K562 (cell line): ENCODE measurements around the gene PTPRM. TPM values are rescaled to one million over a fixed set of nuclear protein-coding genes. Genes with fewer than 3 reads are reported as not detected.

ENCODE experiments used
- ATAC-seq: fragments of 200-7000 bp; cut with Tn5 transposase; 3 replicates; pipeline ENCODE4 v1.9.1; 2020; ENCODE audit warnings: moderate library complexity
- BruUV-seq: library from RNA; stranded (reverse); fragments of 400-500 nt; replicated peaks from 2 replicates; lab custom pipeline; 2021; lab: Mats Ljungman, UMichigan
- CTCF ChIA-PET: fragments of 300-600 bp; formaldehyde crosslinking; extraction: SDS; loops from one replicate; lab custom pipeline; 2021; ENCODE audit warnings: low intra/inter-chr PET ratio; lab: Yijun Ruan, JAX
- POLR2A ChIA-PET: fragments of 300-600, 350-650 bp; sonication (Branson Sonifier 250); formaldehyde crosslinking; extraction: SDS; loops from one replicate; lab custom pipeline; 2021; ENCODE audit warnings: antibody characterized with exemption, inconsistent platforms; lab: Yijun Ruan, JAX
- DNase-seq, 4 experiments: peaks; one replicate each; pipeline versions ENCODE4 v3.0.0 to v3.0.0-alpha.2; 2011 to 2018; ENCODE audit warnings: low spot score in 3 of 4, mixed read lengths in 3 of 4; ENCODE audit errors: extremely low read depth in 1 of 4
- FAIRE-seq: peaks from 2 replicates; lab custom pipeline; 2011; peaks lifted over from hg19 to GRCh38; lab: Jason Lieb, UNC
- H2AFZ ChIP-seq: 2 replicates; pipeline ENCODE4 v1.6.0; 2011; ENCODE audit warnings: low read depth, low read length, control low read depth, inconsistent platforms
- H3K27ac ChIP-seq: fragments of 200-600 bp; 3 replicates; pipeline ENCODE4 v1.8.0; 2011; ENCODE audit warnings: low read depth, mild to moderate bottlenecking, control low read depth, inconsistent platforms, low read length, moderate library complexity, mixed read lengths; ENCODE audit errors: extremely low read depth
- H3K27me3 ChIP-seq, 2 experiments: fragments of 300-600 bp in 1 of 2; 2 replicates in 1 of 2; 3 replicates in 1 of 2; pipeline versions ENCODE4 v1.6.0 to v1.8.0; 2011; ENCODE audit warnings: inconsistent platforms in 2 of 2, low read length in 2 of 2, mild to moderate bottlenecking in 1 of 2, mixed read lengths in 1 of 2, moderate library complexity in 1 of 2; ENCODE audit not compliant: control insufficient read depth in 2 of 2, insufficient read depth in 2 of 2
- H3K36me3 ChIP-seq: fragments of 300-600 bp; 3 replicates; pipeline ENCODE4 v1.8.0; 2011; ENCODE audit warnings: mild to moderate bottlenecking, low read length, inconsistent platforms; ENCODE audit not compliant: control insufficient read depth, insufficient read depth
- H3K4me1 ChIP-seq, 2 experiments: fragments of 200-600 bp in 1 of 2; replicated peaks in 1 of 2; 2 replicates in 1 of 2; 3 replicates in 1 of 2; pipeline versions ENCODE4 v1.5.1 to v1.8.0; 2011; ENCODE audit warnings: inconsistent platforms in 2 of 2, low read length in 2 of 2, mild to moderate bottlenecking in 1 of 2, mixed read lengths in 1 of 2, moderate library complexity in 1 of 2; ENCODE audit not compliant: control insufficient read depth in 2 of 2, insufficient read depth in 2 of 2
- H3K4me2 ChIP-seq: 2 replicates; pipeline ENCODE4 v1.6.1; 2011; ENCODE audit warnings: low read length, control low read depth, inconsistent platforms, mixed read lengths; ENCODE audit not compliant: insufficient read depth
- H3K4me3 ChIP-seq: fragments of 200-600 bp; sonication (generic), shearing (Covaris generic); 2 replicates; pipeline ENCODE4 v1.5.1; 2016; ENCODE audit warnings: control low read depth, inconsistent platforms
- H3K79me2 ChIP-seq: fragments of 200-600 bp; 3 replicates; pipeline ENCODE4 v1.8.0; 2011; ENCODE audit warnings: low read length, inconsistent platforms; ENCODE audit not compliant: control insufficient read depth, insufficient read depth
- H3K9ac ChIP-seq, 2 experiments: 2 replicates each; pipeline versions ENCODE4 v1.6.0 to v1.6.1; 2011; ENCODE audit warnings: low read depth in 2 of 2, low read length in 2 of 2, control low read depth in 1 of 2, inconsistent platforms in 1 of 2, mild to moderate bottlenecking in 1 of 2, mixed read lengths in 1 of 2; ENCODE audit not compliant: insufficient read depth in 1 of 2
- H3K9me1 ChIP-seq: one replicate; pipeline ENCODE4 v1.6.0; 2011; ENCODE audit warnings: inconsistent platforms, mild to moderate bottlenecking, low read length, moderate library complexity; ENCODE audit not compliant: control insufficient read depth, insufficient read depth
- H3K9me3 ChIP-seq: replicated peaks from 2 replicates; pipeline ENCODE4 v1.5.1; 2011; ENCODE audit warnings: low read depth, low read length, inconsistent platforms; ENCODE audit not compliant: control insufficient read depth, insufficient read depth
- H4K20me1 ChIP-seq: replicated peaks from 2 replicates; pipeline ENCODE4 v1.6.1; 2011; ENCODE audit warnings: low read length, inconsistent platforms, mixed read lengths; ENCODE audit not compliant: control insufficient read depth, insufficient read depth
- CEBPB ChIP-seq: fragments of 450-650 bp; IDR thresholded peaks from 2 replicates; pipeline ENCODE4 v1.6.1; 2016; ENCODE audit warnings: missing genetic modification characterization, missing compliant biosample characterization
- CEBPZ ChIP-seq: fragments of 150-350 bp; IDR thresholded peaks from 2 replicates; pipeline ENCODE4 v1.6.1; 2014; ENCODE audit warnings: low read depth, mild to moderate bottlenecking, low read length, borderline replicate concordance
- DACH1 ChIP-seq: fragments of 450-650 bp; IDR thresholded peaks from 2 replicates; pipeline ENCODE4 v1.6.1; 2018; ENCODE audit not compliant: partially characterized antibody
- EP400 ChIP-seq: fragments of 450-650 bp; IDR thresholded peaks from 2 replicates; pipeline ENCODE4 v1.6.1; 2017; ENCODE audit warnings: antibody characterized with exemption, mild to moderate bottlenecking, moderate library complexity
- MAX ChIP-seq: sonication (generic); formaldehyde crosslinking; IDR thresholded peaks from 2 replicates; pipeline ENCODE4 v1.9.0; 2022; ENCODE audit warnings: mild to moderate bottlenecking, missing genetic modification reagents
- MBD2 ChIP-seq: sonication (generic); IDR thresholded peaks from 2 replicates; pipeline ENCODE4 v1.6.1; 2016; ENCODE audit warnings: low read depth, borderline replicate concordance
- RBFOX2 ChIP-seq: fragments of 200-400 bp; formaldehyde crosslinking; IDR thresholded peaks from 2 replicates; pipeline ENCODE4 v1.6.1; 2017; ENCODE audit warnings: low read depth, mild to moderate bottlenecking, low read length, moderate library complexity
- TEAD4 ChIP-seq, 2 experiments: sonication (generic) in 1 of 2; formaldehyde crosslinking in 1 of 2; IDR thresholded peaks; 2 replicates each; pipeline versions ENCODE4 v1.6.1 to v1.8.0; 2012 to 2022; ENCODE audit warnings: borderline replicate concordance in 1 of 2, inconsistent platforms in 1 of 2, low read length in 1 of 2, mild to moderate bottlenecking in 1 of 2, missing genetic modification reagents in 1 of 2
- ZBTB11 ChIP-seq, 3 experiments: fragments of 200-800 bp in 1 of 3; fragments of 250-450 bp in 1 of 3; fragments of 450-650 bp in 1 of 3; sonication (Bioruptor Pico) in 1 of 3; sonication (Bioruptor generic) in 1 of 3; formaldehyde crosslinking in 1 of 3; IDR thresholded peaks; 2 replicates each; pipeline versions ENCODE4 v1.6.1 to v1.8.0; 2016 to 2022; ENCODE audit warnings: mild to moderate bottlenecking in 2 of 3, missing genetic modification characterization in 2 of 3, missing compliant biosample characterization in 1 of 3, moderate library complexity in 1 of 3
- ZBTB49 ChIP-seq: sonication (generic); formaldehyde crosslinking; IDR thresholded peaks from 2 replicates; pipeline ENCODE4 v1.8.0; 2022; ENCODE audit warnings: missing genetic modification reagents, mild to moderate bottlenecking, borderline replicate concordance
- ZNF197 ChIP-seq: fragments of 200-800 bp; sonication (Bioruptor generic); IDR thresholded peaks from 2 replicates; pipeline ENCODE4 v1.6.1; 2016; ENCODE audit warnings: low read depth, missing genetic modification characterization, missing compliant biosample characterization
- WGBS: fragments of 100-300 bp; shearing (Covaris generic); methylation state at CpG from one replicate; pipeline ENCODE4 v1.1.6; 2016; ENCODE audit warnings: low coverage, mixed read lengths; ENCODE audit not compliant: insufficient coverage; ENCODE audit errors: missing lambda C conversion rate; 5-methylcytosine and 5-hydroxymethylcytosine counted together
- in situ Hi-C: fragments of 300-500 bp; cut with MboI; formaldehyde crosslinking; loops from 4 replicates; pipeline ENCODE4 v1.15.0; 2018; ENCODE audit warnings: inconsistent platforms, mixed read lengths
- intact Hi-C: fragments of 100-400 bp; cut with micrococcal nuclease; formaldehyde crosslinking; loops from 2 replicates; pipeline ENCODE4 v1.14.2; 2022
- polyA plus RNA-seq, 8 experiments: library from polyadenylated mRNA; depleted of rRNA in 4 of 8; stranded (reverse) in 5 of 8; unstranded in 3 of 8; fragments of >200 nt; fragmentation: Nextera tagmentation in 2 of 8; fragmentation: Illumina TruSeq in 1 of 8; extraction: Ambion mirVana in 2 of 8; extraction: Trizol in 1 of 8; gene quantifications; 2 replicates each; pipeline versions ENCODE4 v1.2.1 to v1.2.3, GENCODE V29; 2011 to 2014; ENCODE audit warnings: inconsistent platforms in 1 of 8, missing spikeins in 1 of 8
- total RNA-seq, 7 experiments: library from RNA; depleted of rRNA in 6 of 7; stranded (reverse); fragments of >200 nt in 6 of 7; fragmentation: Illumina TruSeq in 2 of 7; extraction: Trizol in 2 of 7; gene quantifications; 2 replicates each; pipeline versions ENCODE4 v1.2.1 to v1.2.3, GENCODE V29; 2011 to 2021; ENCODE audit warnings: low replicate concordance in 1 of 7

PTPRM gene
- total and polyA plus RNA-seq, 9 of the 15 experiments (the other 6 are each of a cell fraction or from before 2014, with no cell fraction given): 0.03 to 0.16 (median 0.08) TPM; not detected in 3

- Histone ChIP-seq H2AFZ (no peak overlapping the region), H3K9ac (no peak overlapping the region), H3K4me1 (no peaks in the 10 kb centered on the region), H3K27me3 (no peaks in the 10 kb centered on the region), H3K4me2 (no peak overlapping the region), H3K79me2 (no peaks in the 10 kb centered on the region), H4K20me1 (no peaks in the 10 kb centered on the region), H3K27ac (no peak overlapping the region), H3K4me3 (no peak overlapping the region), H3K9me3 (no peaks in the 10 kb centered on the region), H3K9me1 (no peaks in the 10 kb centered on the region), H3K36me3 (no peaks in the 10 kb centered on the region)
- BruUV-seq: no TSS peak
- TF ChIP-seq CEBPB (no peak), MAX (no peak), MBD2 (no peak), ZBTB49 (no peak), RBFOX2 (no peak), ZNF197 (CRISPR knock-in tag) (no peak), ZBTB11 (CRISPR knock-in tag; IDR thresholded peaks at IDR 0.05) (no peak), EP400 (no peak), CEBPZ (no peak), TEAD4 (IDR thresholded peaks at IDR 0.05; ENCODE audit: low read length) (no peak), TEAD4 (CRISPR knock-in tag; IDR thresholded peaks at IDR 0.05; ENCODE audit: borderline replicate concordance) (no peak), DACH1 (no peak)
- in situ Hi-C loops: no loop called here
- WGBS: 0% methylated on average over 3 of the region's 3 CpGs
- ATAC-seq: no peak
- CTCF ChIA-PET: no interaction called here
- FAIRE-seq: no peak
- intact Hi-C loops: loop anchor here (10.0 kb wide), 1 partner anchor 65 kb away; no protein-coding TSS in a partner anchor
- DNase-seq: no peak
- POLR2A ChIA-PET: no interaction called here
Observed at GRCh38 chr18:7729868-7730267, 162.8 kb downstream of the PTPRM start.
